ENCODE measurements around the gene CD320. TPM values are rescaled to one million over a fixed set of nuclear protein-coding genes. Genes with fewer than 3 reads are reported as not detected.
A peak's percentile ranks its signal among the peaks of the same experiment; 100 is the strongest.
"Not testable (repeated sequence)": the region's sequence is repeated elsewhere in the genome, so short reads cannot be mapped to it uniquely, and the experiment has no call there.

CD320 gene
- total RNA-seq, result 8.4 TPM

DNA sequence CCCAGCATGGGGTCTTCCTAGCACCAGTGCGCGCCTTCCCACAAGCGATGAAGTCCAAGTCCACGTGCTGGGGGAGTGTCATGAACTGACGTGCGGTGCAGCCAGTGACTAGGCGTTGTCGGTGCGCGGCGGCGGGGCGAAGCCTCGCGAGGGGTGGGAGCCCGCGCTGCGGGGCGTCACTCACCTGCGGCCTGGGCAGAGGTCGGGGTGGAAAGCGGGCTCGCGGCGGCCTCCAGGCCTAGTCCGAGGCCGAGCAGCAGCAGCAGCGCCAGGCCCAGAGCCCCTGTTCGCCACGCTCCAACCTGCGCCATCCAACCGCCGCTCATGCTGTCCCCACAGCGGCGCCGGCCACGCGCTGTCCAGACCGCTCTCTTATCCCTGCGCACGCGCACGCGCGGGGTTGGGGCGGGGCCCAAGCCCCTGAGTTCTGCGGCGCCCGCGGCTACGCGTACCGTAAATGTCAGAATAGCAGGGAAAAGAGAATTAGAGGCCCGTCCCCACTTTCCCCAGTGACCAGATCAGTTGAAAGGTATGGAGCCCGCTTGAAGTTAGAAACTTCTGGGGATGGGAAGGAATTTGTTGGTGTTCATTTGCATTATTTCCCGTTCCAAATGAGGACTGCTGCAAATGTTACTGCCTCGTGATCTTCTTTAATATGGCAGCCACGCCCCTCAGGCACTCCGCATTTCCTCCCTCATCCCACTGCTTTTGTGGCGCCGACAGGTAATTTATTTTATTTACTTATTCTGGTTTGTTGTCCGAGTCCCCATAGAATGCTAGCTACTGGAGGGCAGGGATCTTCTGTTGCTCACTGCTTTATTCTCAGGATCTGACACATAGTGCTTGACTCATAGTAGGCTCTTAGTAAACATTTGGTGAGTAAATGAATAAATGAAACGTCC, at the start of gene CD320:
Gene CD320 (minus strand): TSS at position 394 of the 902 bp plus-strand sequence. CDS start 68 bp downstream, at position 326.
- peak; percentile 78 for DNase-seq

DNA sequence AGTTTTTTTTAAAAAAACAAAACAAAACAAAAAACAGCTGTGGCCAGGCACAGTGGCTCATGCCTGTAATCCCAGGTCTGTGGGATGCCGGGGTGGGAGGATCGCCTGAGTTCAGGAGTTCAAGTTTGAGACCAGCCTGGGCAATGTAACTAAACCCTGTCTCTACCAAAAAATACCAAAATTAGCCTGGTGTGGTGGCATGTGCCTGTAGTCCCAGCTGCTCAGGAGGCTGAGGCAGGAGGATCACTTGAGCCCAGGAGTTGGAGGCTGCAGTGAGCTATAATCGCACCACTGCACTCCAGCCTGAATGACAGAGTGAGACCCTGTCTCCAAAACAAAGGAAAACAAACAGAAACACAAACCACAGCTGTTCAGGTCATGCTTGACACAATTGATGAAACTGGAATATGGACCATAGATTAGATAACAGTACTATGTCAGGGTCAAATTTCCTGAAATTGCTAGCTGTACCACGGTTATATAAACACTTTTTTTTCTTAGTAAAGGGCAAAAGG, 48.9 kb upstream of the CD320 start:
- DNase-seq, result no peak

- no peak for DNase-seq
These were observed 47.7 kb upstream of the CD320 start for GRCh38 chr19:8355631-8356402.

DNA sequence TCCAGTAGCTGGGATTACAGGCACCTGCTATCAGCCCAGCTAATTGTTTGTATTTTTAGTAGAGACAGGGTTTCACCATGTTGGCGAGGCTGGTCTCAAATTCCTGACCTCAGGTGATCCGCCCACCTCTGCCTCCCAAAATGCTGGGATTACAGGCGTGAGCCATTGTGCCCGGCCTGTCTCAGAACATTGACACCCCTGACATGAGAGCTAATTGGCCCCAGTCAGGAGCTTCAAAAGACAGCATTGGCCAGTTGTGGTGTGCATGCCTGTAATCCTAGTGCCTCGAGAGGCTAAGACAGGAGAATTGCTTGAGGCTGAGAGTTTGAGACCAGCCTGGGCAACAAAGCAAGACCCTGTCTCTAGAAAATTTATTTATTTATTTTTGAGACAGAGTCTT, 44.7 kb upstream of the CD320 start:
- DNase-seq, result not testable (repeated sequence)

DNA sequence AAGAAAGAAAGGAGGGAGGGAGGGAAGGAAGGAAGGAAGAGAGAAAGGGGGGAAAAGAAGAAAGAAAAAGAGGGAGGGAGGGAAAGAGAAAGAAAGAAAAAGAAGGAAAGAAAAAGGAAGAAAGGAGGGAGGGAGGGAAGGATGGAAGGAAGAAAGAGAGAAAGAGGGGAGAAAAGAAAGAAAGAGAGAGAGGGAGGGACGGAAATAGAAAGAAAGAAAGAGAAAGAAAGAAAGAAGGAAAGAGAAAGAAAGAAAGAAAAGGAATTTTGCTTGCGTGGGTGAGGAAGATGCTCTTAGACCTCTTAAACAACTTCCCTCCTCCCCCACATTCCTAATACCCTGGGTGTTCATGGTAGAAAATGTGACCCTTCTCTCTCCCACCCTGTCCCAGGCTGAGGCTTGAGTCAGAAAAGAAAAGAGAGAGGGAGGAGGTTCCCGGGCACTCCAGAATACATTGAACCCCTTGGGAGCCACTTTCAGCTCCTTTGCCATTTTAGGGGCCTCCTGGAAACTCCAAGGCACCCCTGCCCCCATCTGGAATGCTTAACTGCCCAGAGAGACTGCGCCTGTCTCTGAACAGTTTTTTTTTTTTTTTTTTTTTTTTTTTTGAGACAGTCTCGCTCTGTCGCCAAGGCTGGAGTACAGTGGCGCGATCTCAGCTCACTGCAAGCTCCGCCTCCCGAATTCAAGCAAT, 44.1 kb upstream of the CD320 start:
- DNase-seq, result no peak

GRCh38 chr19:8349629-8350372, 41.6 kb upstream of the CD320 start:
- DNase-seq, result not testable (repeated sequence)

GRCh38 chr19:8343483-8343844, 35.3 kb upstream of the CD320 start:
- no peak for DNase-seq

DNA sequence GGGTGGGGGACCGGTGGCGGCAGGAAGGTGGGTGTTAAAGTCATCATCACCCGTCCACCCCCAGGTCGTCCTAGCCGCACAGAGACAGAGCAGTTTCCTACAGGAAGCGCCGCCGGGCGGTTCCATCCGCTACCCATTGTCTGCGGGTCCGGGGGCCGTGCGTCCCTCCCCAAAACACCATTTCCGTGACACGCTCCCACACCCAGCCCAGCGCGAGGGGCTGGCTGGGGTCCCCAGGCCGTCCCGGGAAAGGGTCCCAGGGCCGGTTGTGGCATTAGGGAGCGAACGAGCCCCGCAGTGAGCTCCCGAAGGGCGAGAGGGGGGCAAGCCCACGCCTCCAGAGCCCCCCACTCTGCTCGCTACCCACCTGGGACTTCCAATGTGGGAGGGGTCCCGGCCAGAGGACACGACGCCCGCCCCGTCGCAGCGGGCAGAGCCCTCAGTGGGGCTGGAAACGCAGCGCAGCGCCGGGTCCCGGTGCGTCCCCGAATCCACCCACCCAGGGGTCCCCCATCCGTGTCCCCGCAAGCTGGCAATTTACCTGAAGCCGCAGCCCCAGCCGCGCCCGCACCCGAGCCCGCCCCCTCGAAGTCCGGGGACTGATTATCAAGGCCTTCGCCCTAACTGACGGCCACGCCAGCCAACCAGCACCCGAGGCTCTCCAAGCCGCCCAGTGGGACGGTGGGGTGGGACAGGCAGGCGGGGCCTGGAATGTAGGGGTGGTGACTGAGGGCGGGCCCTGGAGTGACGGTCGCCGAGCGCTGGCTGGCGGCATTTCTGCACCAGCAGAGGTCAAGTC, 34.7 kb upstream of the CD320 start, which contains the start of gene KANK3:
Gene KANK3 (minus strand): TSS at position 579 of the 799 bp plus-strand sequence. CDS start 5,434 bp downstream, outside the sequence.
- DNase-seq, result peak; percentile 69

DNA sequence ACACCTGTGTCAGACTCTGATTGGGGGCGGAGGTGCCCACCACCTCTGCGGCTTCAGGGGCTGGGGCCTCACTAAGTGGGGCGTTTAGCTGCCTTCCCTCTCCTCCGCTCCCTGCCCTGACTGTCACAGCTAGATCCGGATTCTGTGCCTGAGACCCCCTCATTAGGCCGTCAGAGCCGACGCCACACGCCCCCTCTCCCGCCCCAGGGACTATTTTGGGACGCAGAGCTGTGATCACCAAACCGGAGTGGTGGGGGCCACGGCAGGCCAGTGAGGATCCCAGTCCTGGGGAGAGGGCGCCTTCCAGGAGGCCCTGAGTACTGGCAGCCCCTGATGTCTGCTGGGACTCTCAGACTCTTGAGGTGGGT, 34.1 kb upstream of the CD320 start:
- DNase-seq, result no peak

DNA sequence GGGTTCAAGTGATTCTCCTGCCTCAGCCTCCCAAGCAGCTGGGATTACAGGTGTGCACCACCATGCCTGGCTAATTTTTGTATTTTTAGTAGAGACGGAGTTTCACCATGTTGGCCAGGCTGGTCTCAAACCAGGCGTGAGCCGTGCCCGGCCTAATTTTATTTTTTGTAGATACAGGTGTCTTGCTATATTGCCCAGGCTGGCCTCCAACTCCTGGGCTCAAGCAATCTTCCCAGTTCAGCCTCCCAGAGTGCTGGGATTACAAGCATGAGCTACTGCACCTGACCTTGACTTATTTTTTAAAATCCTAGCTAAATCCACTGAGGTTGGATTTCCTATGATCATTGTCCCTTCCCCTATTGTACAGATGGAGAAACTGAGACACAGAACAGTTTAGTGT, 33.3 kb upstream of the CD320 start:
- not testable (repeated sequence) for DNase-seq

- DNase-seq, result no peak
These were observed 32.4 kb upstream of the CD320 start for GRCh38 chr19:8340341-8341096.

DNA sequence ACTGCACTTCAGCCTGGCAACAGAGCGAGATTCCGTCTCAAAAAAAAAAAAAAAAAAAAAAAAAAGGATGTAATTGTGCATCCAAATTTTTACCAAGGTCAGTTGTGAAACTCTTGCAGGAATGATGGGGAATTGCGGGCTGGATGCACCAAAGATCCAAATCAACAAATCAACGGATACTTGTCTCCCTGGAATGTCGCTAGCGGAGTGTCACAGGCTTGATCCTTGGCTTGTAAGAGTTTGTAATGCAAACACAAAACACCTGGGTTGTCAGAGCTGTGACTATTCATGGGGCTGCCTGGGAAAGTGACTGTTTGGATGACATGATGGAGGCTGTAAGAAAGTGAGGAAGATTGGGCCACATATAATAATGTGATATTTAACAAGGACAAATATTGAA, 30.7 kb upstream of the CD320 start:
- DNase-seq, result no peak

DNA sequence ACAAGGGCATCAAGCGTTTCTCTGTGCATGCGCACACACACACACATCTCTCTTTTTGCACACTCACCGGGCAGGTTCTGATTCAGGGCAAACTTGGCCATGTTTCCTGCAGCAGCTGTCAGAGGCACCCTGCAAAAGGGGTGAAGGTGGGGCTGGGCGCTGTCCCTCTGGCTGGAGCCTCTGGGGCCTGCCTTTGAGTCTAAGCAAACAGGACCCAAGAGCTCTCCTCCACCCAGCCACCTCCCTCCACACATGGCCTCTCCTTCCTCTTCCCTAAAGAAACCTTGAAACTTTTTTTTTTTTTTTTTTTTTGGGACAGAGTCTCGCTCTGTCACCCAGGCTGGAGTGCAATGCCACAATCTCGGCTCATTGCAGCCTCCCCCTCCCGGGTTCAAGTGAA, 29.6 kb upstream of the CD320 start:
- no peak for DNase-seq

DNA sequence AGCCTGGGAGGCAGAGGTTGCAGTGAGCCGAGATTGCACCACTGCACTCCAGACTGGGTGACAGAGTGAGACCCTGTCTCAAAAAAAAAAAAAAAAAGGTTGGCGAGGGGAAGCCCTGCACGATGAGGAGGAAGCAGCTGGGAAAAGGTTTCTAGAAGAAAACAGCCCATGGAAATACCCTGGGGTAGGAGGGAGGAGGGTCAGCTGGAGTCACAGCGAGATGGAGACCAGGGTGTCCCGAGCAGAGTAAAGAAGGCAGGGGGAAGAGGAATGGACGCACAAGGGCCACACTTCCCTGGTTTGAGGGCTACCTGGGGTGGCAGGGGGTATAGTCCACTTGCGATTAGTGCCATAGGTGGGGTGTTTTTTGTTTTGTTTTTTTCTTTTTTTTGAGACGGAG, 28.5 kb upstream of the CD320 start:
- no peak for DNase-seq

DNA sequence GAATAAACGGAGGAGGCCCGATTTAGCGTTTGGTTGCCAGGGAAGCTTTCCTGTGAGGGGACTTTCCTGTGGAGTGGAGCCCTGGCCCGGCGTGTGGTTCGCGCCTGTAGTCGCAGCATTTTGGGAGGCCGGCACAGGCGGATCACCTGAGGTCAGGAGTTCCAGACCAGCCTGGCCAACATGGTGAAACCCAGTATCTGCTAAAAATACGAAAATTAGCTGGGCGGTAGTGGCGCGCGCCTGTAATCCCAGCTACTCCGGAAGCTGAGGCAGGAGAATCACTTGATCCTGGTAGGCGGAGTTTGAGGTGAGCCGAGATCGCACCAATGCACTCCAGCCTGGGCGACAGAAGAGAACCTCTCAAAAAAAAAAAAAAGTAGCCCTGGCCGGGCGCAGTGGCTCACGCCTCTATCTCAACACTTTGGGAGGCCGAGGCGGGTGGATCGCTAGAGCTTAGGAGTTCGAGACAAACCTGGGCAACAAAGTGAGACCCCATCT, 28.0 kb upstream of the CD320 start:
- no peak for DNase-seq

GRCh38 chr19:8335343-8336071, 27.3 kb upstream of the CD320 start:
- DNase-seq, result no peak

- DNase-seq, result no peak
These were observed 26.5 kb upstream of the CD320 start for GRCh38 chr19:8334458-8335342.
